Loucy (cell line): ENCODE results near the gene WNK2.

ENCODE experiments used
- CTCF ChIP-seq: fragments of 200-600 bp; sonication (generic); conservative IDR thresholded peaks from 2 replicates; pipeline ENCODE4 v1.5.1; 2014; ENCODE audit warnings: mild to moderate bottlenecking, antibody characterized with exemption, low read length
- EZH2phosphoT487 ChIP-seq: fragments of 200-600 bp; IDR thresholded peaks from 2 replicates; pipeline ENCODE4 v1.6.1; 2018; ENCODE audit warnings: antibody characterized with exemption, mild to moderate bottlenecking, moderate library complexity, borderline replicate concordance

DNA sequence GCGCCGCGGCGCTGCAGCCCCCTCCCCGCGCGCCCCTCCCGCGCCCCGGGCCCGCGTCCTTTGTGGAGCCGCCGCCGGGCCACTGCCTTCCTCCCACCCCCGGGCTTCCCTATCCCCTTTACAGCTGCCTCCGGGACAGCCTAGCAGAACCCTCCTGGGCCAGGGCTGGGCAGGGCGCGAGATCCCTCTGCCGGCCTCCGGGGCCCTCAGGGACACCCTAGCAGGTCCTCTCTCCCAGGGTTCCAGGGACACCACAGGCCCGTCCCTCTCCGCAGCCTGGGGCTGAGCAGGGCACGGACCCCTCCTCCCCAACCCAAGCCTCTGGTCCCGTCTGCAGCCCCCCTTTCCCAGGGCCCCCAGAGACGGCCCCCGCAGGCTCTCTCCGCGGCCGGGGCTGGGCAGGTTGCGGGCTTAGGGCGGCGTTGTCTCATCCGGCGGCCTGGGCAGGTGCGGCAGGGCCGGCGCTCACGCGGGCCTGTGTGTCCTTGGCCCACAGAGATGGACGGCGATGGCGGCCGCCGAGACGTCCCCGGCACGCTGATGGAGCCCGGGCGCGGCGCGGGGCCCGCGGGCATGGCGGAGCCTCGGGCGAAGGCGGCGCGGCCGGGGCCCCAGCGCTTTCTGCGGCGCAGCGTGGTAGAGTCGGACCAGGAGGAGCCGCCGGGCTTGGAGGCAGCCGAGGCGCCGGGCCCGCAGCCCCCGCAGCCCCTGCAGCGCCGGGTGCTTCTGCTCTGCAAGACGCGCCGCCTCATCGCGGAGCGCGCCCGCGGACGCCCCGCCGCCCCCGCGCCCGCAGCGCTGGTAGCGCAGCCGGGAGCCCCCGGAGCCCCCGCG lies 710 bp downstream of the WNK2 start:
- no peak for TF ChIP-seq CTCF
- TF ChIP-seq EZH2phosphoT487: no peak
